ENCODE data around the gene TOP3B. TPM values are rescaled to one million over a fixed set of nuclear protein-coding genes. Genes with fewer than 3 reads are reported as not detected.

Gene TOP3B
- total RNA-seq, 4 donors from 2014 or later = 8.9 to 24.9 (median 18.6) TPM

DNA sequence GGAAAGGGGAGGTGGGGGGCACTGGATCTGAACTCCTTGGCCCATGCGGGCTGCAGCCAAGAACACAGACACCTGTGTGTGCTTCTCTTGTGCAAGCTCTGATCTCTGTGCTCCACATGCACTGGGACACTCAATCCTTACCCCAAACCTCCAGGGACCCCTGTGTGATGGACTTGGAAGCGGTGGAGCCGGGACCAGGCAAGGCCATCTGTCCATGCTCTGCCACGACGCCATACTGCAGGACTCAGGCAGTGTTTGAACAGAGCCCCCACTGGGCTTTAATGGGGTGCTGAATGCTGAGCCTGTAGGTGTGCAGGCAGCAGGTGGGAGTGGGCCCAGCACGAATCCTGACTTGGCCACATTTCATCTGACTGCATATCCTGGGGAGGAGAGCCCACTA lies 53.3 kb downstream of the TOP3B start:
- no peaks in the 10 kb centered on the region for H3K27me3 ChIP-seq
- peaks cover 0 to 96% of the 10 kb centered on the region in 2 donors for H3K36me3 ChIP-seq
- no peak overlapping the region for H3K4me3 ChIP-seq
- WGBS, 2 donors (ENCODE audit: low coverage in 1 of 2) = 40% methylated on average over 1 of the region's 6 CpGs; no CpG with 5 or more reads in 1 of the 2 donors
- no peak for ATAC-seq
- H3K27ac ChIP-seq = no peak overlapping the region
- H3K9me3 ChIP-seq = no peaks in the 10 kb centered on the region
- TF ChIP-seq POLR2AphosphoS5 (IDR thresholded peaks at IDR 0.05) (no peak), POLR2A (IDR thresholded peaks at IDR 0.05) (no peak)
- H3K4me1 ChIP-seq = no peaks in the 10 kb centered on the region

- Histone ChIP-seq H3K27me3 (no peaks in the 10 kb centered on the region), H3K9me3 (no peaks in the 10 kb centered on the region), H3K4me3 (no peak overlapping the region), H3K27ac (no peak overlapping the region), H3K36me3 (peaks cover 0 to 99% of the 10 kb centered on the region in 2 donors), H3K4me1 (no peaks in the 10 kb centered on the region)
- ATAC-seq = no peak
- 67% methylated on average over 5 of the region's 12 CpGs; no CpG with 5 or more reads in 1 of the 2 donors for WGBS, 2 donors (ENCODE audit: low coverage in 1 of 2)
- TF ChIP-seq, protein P1, sequence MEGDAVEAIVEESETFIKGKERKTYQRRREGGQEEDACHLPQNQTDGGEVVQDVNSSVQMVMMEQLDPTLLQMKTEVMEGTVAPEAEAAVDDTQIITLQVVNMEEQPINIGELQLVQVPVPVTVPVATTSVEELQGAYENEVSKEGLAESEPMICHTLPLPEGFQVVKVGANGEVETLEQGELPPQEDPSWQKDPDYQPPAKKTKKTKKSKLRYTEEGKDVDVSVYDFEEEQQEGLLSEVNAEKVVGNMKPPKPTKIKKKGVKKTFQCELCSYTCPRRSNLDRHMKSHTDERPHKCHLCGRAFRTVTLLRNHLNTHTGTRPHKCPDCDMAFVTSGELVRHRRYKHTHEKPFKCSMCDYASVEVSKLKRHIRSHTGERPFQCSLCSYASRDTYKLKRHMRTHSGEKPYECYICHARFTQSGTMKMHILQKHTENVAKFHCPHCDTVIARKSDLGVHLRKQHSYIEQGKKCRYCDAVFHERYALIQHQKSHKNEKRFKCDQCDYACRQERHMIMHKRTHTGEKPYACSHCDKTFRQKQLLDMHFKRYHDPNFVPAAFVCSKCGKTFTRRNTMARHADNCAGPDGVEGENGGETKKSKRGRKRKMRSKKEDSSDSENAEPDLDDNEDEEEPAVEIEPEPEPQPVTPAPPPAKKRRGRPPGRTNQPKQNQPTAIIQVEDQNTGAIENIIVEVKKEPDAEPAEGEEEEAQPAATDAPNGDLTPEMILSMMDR (IDR thresholded peaks at IDR 0.05) = no peak
- no peak for TF ChIP-seq POLR2AphosphoS5 (IDR thresholded peaks at IDR 0.05)
- TF ChIP-seq EP300 (IDR thresholded peaks at IDR 0.05) = no peak
- no peak for TF ChIP-seq POLR2A (IDR thresholded peaks at IDR 0.05)
These were observed 54.5 kb downstream of the TOP3B start for GRCh38 chr22:21928048-21928447.

DNA sequence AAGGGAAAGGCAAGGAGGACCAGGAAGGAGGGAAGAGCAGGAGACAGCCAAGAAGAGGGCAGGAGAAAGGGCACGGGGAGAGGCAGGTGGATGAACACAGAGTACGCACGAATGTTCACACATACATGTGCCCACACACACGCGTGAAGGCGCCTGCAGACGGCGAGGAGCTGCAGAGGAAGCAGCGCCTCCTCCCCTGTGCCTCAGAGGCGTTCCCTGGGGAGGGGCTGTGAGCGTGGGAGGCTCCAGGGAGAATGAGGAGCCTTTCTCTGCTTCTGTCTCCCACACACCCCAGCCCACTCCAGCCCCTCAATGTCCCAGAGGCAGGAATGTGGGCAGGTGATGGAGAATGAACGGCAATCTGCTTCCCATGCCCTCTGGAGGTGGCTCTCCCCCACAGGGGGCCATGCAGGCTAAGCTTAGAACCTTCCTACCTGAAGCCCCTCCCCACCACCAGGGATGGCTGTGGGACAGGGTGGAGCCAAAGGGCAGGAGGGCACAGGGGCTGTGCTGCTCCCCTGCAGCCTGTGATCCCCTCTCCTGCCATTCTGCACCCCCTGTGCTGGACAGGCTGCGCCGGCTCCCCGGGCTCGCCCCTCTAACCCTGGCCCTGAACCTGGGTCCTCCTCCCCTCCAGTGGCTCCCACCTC lies 55.3 kb downstream of the TOP3B start:
- H3K36me3 ChIP-seq = peaks cover 0 to 99% of the 10 kb centered on the region in 2 donors
- H3K27ac ChIP-seq = no peak overlapping the region
- ATAC-seq = no peak
- H3K27me3 ChIP-seq = no peaks in the 10 kb centered on the region
- TF ChIP-seq, protein P1 (IDR thresholded peaks at IDR 0.05) = no peak
- TF ChIP-seq POLR2A (IDR thresholded peaks at IDR 0.05) (no peak), POLR2AphosphoS5 (IDR thresholded peaks at IDR 0.05) (no peak), EP300 (IDR thresholded peaks at IDR 0.05) (no peak)
- no peak overlapping the region for H3K4me3 ChIP-seq
- H3K9me3 ChIP-seq = no peaks in the 10 kb centered on the region
- 82 to 90% methylated on average over 6 to 10 of the region's 16 CpGs for WGBS, 2 donors (ENCODE audit: low coverage in 1 of 2)
- no peaks in the 10 kb centered on the region for H3K4me1 ChIP-seq

DNA sequence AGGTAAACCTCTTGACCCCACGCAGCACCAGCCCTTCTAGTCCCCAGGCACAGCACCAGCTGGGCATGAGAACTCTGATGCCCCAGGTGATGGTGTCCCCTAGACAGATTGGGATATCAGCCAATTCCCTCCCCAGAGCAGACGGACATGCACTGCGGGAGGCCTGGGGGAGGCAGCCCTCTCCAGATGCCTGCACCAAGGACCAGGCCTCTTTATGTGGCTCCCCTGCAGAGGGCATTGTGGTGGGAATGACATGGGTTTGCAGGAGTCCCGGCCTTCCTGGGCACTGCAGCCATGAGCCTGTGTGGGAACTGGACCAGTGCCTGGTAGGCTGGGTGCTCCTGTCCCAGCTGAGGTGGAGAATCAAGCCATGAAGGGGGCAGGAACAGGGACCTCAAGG lies 55.9 kb downstream of the TOP3B start:
- H3K4me1 ChIP-seq = no peaks in the 10 kb centered on the region
- H3K27me3 ChIP-seq = no peaks in the 10 kb centered on the region
- TF ChIP-seq, protein P1 (IDR thresholded peaks at IDR 0.05) = no peak
- TF ChIP-seq POLR2A (IDR thresholded peaks at IDR 0.05) (no peak), POLR2AphosphoS5 (IDR thresholded peaks at IDR 0.05) (no peak), EP300 (IDR thresholded peaks at IDR 0.05) (no peak)
- H3K9me3 ChIP-seq = no peaks in the 10 kb centered on the region
- no peak for ATAC-seq
- H3K36me3 ChIP-seq = peaks cover 0 to 99% of the 10 kb centered on the region in 2 donors
- WGBS, 2 donors (ENCODE audit: low coverage in 1 of 2) = no CpG with 5 or more reads among the region's 4 CpGs
- no peak overlapping the region for H3K27ac ChIP-seq
- H3K4me3 ChIP-seq = no peak overlapping the region

DNA sequence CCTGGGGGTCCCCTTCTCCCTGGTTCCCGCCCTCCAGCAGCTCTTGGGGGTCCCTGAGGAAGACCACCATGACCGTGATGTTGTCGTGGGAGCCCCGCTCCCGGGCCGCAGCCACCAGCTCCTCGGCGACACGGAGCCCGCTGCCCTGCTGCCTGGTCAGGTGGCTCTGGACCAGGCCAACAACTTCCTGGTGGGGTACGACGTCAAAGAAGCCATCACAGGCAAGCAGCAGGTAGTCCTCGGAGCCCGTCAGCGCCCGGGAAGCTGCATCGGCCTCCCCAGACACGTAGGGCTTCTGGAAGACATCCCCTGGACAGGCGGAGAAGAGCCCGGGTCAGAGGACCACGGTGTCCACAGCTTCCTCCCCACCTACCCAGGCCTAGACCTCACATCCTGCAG lies 59.4 kb downstream of the TOP3B start:
- Histone ChIP-seq H3K36me3 (peaks cover 0 to 89% of the 10 kb centered on the region in 2 donors), H3K4me1 (no peaks in the 10 kb centered on the region), H3K4me3 (no peak overlapping the region), H3K27me3 (no peaks in the 10 kb centered on the region), H3K9me3 (no peaks in the 10 kb centered on the region), H3K27ac (no peak overlapping the region)
- WGBS, 2 donors (ENCODE audit: low coverage in 1 of 2) = 100% methylated on average over 1 of the region's 21 CpGs
- TF ChIP-seq POLR2AphosphoS5 (IDR thresholded peaks at IDR 0.05) (no peak), EP300 (IDR thresholded peaks at IDR 0.05) (no peak), POLR2A (IDR thresholded peaks at IDR 0.05) (no peak)
- TF ChIP-seq, protein P1 (IDR thresholded peaks at IDR 0.05) = no peak
- ATAC-seq = no peak
